HCT116 (cell line): ENCODE results near the gene MED27.

Experiments used
- CBX3 ChIP-seq: IDR thresholded peaks from 2 replicates; pipeline ENCODE4 v1.6.1; 2012; ENCODE audit warnings: low read depth
- ELF1 ChIP-seq: IDR thresholded peaks from 2 replicates; pipeline ENCODE4 v1.6.1; 2012; ENCODE audit warnings: low read depth, borderline replicate concordance
- EZH2 ChIP-seq: fragments of 200-600 bp; sonication (generic); IDR thresholded peaks from 2 replicates; pipeline ENCODE4 v1.6.1; 2017; ENCODE audit warnings: antibody characterized with exemption, mixed run types
- EZH2phosphoT487 ChIP-seq: fragments of 200-600 bp; IDR thresholded peaks from 2 replicates; pipeline ENCODE4 v1.6.1; 2018; ENCODE audit warnings: antibody characterized with exemption, borderline replicate concordance
- JUND ChIP-seq: IDR thresholded peaks from 2 replicates; pipeline ENCODE4 v1.6.1; 2012
- POLR2A ChIP-seq: IDR thresholded peaks from 2 replicates; pipeline ENCODE4 v1.7.0; 2011; ENCODE audit warnings: borderline replicate concordance; ENCODE audit not compliant: insufficient read depth, insufficient read length; ENCODE audit errors: extremely low read depth
- POLR2AphosphoS5 ChIP-seq: IDR thresholded peaks from 2 replicates; pipeline ENCODE4 v1.6.1; 2011; ENCODE audit warnings: mild to moderate bottlenecking, low read depth, low read length, moderate library complexity
- SIN3A ChIP-seq: IDR thresholded peaks from 2 replicates; pipeline ENCODE4 v1.6.1; 2012; ENCODE audit warnings: low read depth
- SRF ChIP-seq: IDR thresholded peaks from 2 replicates; pipeline ENCODE4 v1.6.1; 2012; ENCODE audit warnings: low read depth
- ZBTB33 ChIP-seq: IDR thresholded peaks from 2 replicates; pipeline ENCODE4 v1.6.1; 2011; ENCODE audit warnings: mild to moderate bottlenecking, low read length, moderate library complexity; ENCODE audit not compliant: insufficient replicate concordance; ENCODE audit errors: extremely low read depth
- TF ChIP-seq, protein P1 (sequence below), 3 experiments: fragments of 200-600 bp in 1 of 3; sonication (generic) in 1 of 3; IDR thresholded peaks in 2 of 3; conservative IDR thresholded peaks in 1 of 3; 2 replicates each; pipeline ENCODE4 v1.5.1; 2012 to 2017; ENCODE audit warnings: low read depth in 2 of 3, low read length in 2 of 3, antibody characterized with exemption in 1 of 3, borderline replicate concordance in 1 of 3, control low read depth in 1 of 3, mild to moderate bottlenecking in 1 of 3, mixed read lengths in 1 of 3, mixed run types in 1 of 3, moderate library complexity in 1 of 3; ENCODE audit not compliant: insufficient read depth in 1 of 3
- TF ChIP-seq, protein P2 (sequence below): IDR thresholded peaks from 2 replicates; pipeline ENCODE4 v1.6.1; 2012; ENCODE audit warnings: low read depth
- TF ChIP-seq, protein P3 (sequence below): IDR thresholded peaks from 2 replicates; pipeline ENCODE4 v1.6.1; 2012

DNA sequence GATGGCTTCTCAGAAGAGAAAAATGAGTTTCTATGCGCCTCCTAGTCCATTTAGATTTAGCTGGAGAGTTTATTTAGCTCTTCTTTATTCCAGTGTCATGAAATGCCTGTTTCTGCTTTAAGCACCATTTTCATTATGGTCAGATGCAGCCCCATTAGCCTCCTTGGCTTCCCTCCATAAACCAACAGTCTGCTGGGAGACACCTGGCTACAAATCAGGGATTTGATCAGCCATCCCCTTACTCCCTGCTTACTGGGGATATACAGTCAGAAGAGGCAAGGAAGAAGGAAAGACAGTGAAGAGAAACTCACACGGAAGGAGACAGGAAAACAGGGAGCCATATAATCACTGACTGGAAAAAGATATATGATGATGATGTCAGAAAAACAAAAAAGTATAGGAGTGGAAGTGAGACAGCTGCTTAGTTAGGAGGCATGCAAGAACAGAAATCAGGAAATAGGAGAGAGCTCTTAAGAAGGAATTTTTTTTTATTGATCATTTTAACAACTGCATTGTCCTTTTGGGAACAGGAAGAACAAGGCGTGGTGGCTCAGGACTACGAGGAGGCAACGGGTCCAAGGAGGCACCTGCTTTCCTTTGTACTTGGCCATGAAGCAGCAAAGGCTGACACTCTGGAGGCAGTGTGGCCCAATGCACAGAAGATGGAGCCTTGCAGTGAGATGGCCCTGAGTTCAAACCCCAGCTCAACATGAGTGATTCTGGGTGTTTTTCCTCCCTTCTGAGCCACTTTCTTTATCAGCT lies 56.1 kb downstream of the MED27 start:
- TF ChIP-seq, protein P1, sequence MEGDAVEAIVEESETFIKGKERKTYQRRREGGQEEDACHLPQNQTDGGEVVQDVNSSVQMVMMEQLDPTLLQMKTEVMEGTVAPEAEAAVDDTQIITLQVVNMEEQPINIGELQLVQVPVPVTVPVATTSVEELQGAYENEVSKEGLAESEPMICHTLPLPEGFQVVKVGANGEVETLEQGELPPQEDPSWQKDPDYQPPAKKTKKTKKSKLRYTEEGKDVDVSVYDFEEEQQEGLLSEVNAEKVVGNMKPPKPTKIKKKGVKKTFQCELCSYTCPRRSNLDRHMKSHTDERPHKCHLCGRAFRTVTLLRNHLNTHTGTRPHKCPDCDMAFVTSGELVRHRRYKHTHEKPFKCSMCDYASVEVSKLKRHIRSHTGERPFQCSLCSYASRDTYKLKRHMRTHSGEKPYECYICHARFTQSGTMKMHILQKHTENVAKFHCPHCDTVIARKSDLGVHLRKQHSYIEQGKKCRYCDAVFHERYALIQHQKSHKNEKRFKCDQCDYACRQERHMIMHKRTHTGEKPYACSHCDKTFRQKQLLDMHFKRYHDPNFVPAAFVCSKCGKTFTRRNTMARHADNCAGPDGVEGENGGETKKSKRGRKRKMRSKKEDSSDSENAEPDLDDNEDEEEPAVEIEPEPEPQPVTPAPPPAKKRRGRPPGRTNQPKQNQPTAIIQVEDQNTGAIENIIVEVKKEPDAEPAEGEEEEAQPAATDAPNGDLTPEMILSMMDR (IDR thresholded peaks at IDR 0.05 in 2 of 3, conservative IDR thresholded peaks at IDR 0.05 in 1 of 3; ENCODE audit: borderline replicate concordance in 1 of 3, insufficient read depth in 1 of 3, low read depth in 2 of 3, low read length in 2 of 3) = no peak
- no peak for TF ChIP-seq POLR2A
- no peak for TF ChIP-seq SRF
- TF ChIP-seq, protein P2, sequence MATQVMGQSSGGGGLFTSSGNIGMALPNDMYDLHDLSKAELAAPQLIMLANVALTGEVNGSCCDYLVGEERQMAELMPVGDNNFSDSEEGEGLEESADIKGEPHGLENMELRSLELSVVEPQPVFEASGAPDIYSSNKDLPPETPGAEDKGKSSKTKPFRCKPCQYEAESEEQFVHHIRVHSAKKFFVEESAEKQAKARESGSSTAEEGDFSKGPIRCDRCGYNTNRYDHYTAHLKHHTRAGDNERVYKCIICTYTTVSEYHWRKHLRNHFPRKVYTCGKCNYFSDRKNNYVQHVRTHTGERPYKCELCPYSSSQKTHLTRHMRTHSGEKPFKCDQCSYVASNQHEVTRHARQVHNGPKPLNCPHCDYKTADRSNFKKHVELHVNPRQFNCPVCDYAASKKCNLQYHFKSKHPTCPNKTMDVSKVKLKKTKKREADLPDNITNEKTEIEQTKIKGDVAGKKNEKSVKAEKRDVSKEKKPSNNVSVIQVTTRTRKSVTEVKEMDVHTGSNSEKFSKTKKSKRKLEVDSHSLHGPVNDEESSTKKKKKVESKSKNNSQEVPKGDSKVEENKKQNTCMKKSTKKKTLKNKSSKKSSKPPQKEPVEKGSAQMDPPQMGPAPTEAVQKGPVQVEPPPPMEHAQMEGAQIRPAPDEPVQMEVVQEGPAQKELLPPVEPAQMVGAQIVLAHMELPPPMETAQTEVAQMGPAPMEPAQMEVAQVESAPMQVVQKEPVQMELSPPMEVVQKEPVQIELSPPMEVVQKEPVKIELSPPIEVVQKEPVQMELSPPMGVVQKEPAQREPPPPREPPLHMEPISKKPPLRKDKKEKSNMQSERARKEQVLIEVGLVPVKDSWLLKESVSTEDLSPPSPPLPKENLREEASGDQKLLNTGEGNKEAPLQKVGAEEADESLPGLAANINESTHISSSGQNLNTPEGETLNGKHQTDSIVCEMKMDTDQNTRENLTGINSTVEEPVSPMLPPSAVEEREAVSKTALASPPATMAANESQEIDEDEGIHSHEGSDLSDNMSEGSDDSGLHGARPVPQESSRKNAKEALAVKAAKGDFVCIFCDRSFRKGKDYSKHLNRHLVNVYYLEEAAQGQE = no peak
- no peak for TF ChIP-seq EZH2
- TF ChIP-seq, protein P3, sequence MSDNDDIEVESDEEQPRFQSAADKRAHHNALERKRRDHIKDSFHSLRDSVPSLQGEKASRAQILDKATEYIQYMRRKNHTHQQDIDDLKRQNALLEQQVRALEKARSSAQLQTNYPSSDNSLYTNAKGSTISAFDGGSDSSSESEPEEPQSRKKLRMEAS = no peak
- TF ChIP-seq CBX3 = no peak
- TF ChIP-seq ELF1 = no peak
- no peak for TF ChIP-seq POLR2AphosphoS5
- TF ChIP-seq JUND = no peak
- TF ChIP-seq SIN3A = no peak
- TF ChIP-seq ZBTB33 = no peak
- no peak for TF ChIP-seq EZH2phosphoT487
